Measurements from ENCODE around the gene ITCH.

The ITCH gene

DNA sequence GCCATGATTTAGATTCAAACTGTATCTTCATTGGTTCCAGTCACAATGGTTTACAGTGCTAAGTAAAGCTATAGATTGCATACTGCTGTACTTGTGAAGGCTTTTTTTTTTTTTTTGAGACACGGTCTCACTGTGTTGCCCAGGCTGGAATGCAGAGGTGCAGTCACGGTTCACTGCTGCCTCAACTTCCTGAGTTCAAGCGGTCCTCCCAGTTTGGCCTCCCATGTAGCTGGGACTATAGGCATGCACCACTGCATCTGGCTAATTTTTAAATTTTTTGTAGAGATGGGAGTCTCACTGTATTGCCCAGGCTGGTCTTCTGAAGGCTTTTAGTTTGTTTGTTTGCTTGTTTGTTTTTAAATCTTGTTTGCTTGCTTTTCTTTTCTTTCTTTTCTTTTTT lies 24.9 kb downstream of the ITCH start:
- H3K9ac ChIP-seq (ENCODE audit: low read depth, low read length, poor library complexity): no peak overlapping the region
- WGBS, 2 donors (ENCODE audit: extremely low coverage in 2 of 2, insufficient read length in 2 of 2, insufficient replicate concordance in 1 of 2): no CpG with 5 or more reads among the region's 3 CpGs
- H3K9me3 ChIP-seq (replicated peaks in 1 of 2; ENCODE audit: control insufficient read depth in 2 of 2, insufficient read depth in 1 of 2, low read depth in 1 of 2, low read length in 2 of 2): no peaks in the 10 kb centered on the region
- no peak overlapping the region for H3K14ac ChIP-seq (ENCODE audit: low read length)
- H3K4me1 ChIP-seq (ENCODE audit: control insufficient read depth in 2 of 2, insufficient read depth in 1 of 2, low read depth in 1 of 2, low read length in 2 of 2): no peaks in the 10 kb centered on the region
- no peak overlapping the region for H2BK5ac ChIP-seq (ENCODE audit: low read length)
- H2AFZ ChIP-seq (ENCODE audit: low read length): no peak overlapping the region
- H3K18ac ChIP-seq (ENCODE audit: low read length): no peak overlapping the region
- H3K4ac ChIP-seq (ENCODE audit: low read length): no peak overlapping the region
- no peak overlapping the region for H3K23ac ChIP-seq (ENCODE audit: low read depth, low read length, poor library complexity)
- DNase-seq (ENCODE audit: low spot score): no peak
- H3K79me1 ChIP-seq (ENCODE audit: low read depth, low read length): peaks cover 4% of the 10 kb centered on the region
- no peak overlapping the region for H3K27ac ChIP-seq (replicated peaks; ENCODE audit: low read length)
- no peak overlapping the region for H3K4me2 ChIP-seq (ENCODE audit: insufficient read depth, low read length, poor library complexity, severe bottlenecking)
- no peak overlapping the region for H4K91ac ChIP-seq (ENCODE audit: low read depth, low read length, poor library complexity)
- no peak overlapping the region for H2BK12ac ChIP-seq (ENCODE audit: low read length)
- no peak overlapping the region for H2BK120ac ChIP-seq (ENCODE audit: low read depth, low read length)
- no peak overlapping the region for H3K4me3 ChIP-seq (ENCODE audit: low read length in 2 of 2)
- no peaks in the 10 kb centered on the region for H3K27me3 ChIP-seq (ENCODE audit: control insufficient read depth in 3 of 3, insufficient read depth in 3 of 3, low read depth in 1 of 3, low read length in 3 of 3)
- H2AK5ac ChIP-seq (ENCODE audit: low read depth, low read length): no peak overlapping the region
- H2BK15ac ChIP-seq (ENCODE audit: low read length): no peak overlapping the region
- no peak overlapping the region for H4K8ac ChIP-seq (ENCODE audit: low read depth, low read length)
- H3K36me3 ChIP-seq (replicated peaks in 1 of 2; ENCODE audit: control insufficient read depth in 2 of 2, insufficient read depth in 2 of 2, low read length in 2 of 2): peaks cover 2 to 56% of the 10 kb centered on the region in 2 donors

DNA sequence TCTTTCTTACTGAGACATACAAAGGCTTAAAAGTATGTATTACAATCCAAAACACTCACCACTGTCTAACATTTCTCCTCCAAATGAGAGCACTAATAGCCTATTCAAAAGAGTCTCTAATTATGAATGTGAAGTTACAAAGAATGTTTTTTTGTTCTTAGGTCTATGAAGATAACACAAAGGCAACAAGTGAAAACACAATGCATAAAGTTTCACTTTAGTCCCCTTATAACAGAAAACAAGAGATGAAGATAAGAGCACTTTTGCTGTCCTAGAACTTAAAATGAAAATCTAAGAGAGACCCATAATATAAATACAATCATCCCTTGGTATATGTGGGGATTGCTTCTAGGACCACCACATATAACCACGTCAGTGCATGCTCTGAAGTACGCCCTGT lies 25.6 kb downstream of the ITCH start:
- H2BK15ac ChIP-seq (ENCODE audit: low read length): no peak overlapping the region
- H2BK120ac ChIP-seq (ENCODE audit: low read depth, low read length): no peak overlapping the region
- no peak overlapping the region for H2BK12ac ChIP-seq (ENCODE audit: low read length)
- no peak overlapping the region for H2AFZ ChIP-seq (ENCODE audit: low read length)
- H4K8ac ChIP-seq (ENCODE audit: low read depth, low read length): no peak overlapping the region
- H3K79me1 ChIP-seq (ENCODE audit: low read depth, low read length): peaks cover 5% of the 10 kb centered on the region
- H4K91ac ChIP-seq (ENCODE audit: low read depth, low read length, poor library complexity): no peak overlapping the region
- H3K18ac ChIP-seq (ENCODE audit: low read length): no peak overlapping the region
- H3K9me3 ChIP-seq (replicated peaks in 1 of 2; ENCODE audit: control insufficient read depth in 2 of 2, insufficient read depth in 1 of 2, low read depth in 1 of 2, low read length in 2 of 2): no peaks in the 10 kb centered on the region
- H3K4ac ChIP-seq (ENCODE audit: low read length): no peak overlapping the region
- H3K14ac ChIP-seq (ENCODE audit: low read length): no peak overlapping the region
- peaks cover 2 to 63% of the 10 kb centered on the region in 2 donors for H3K36me3 ChIP-seq (replicated peaks in 1 of 2; ENCODE audit: control insufficient read depth in 2 of 2, insufficient read depth in 2 of 2, low read length in 2 of 2)
- no peaks in the 10 kb centered on the region for H3K4me1 ChIP-seq (ENCODE audit: control insufficient read depth in 2 of 2, insufficient read depth in 1 of 2, low read depth in 1 of 2, low read length in 2 of 2)
- no CpG with 5 or more reads among the region's 2 CpGs for WGBS, 2 donors (ENCODE audit: extremely low coverage in 2 of 2, insufficient read length in 2 of 2, insufficient replicate concordance in 1 of 2)
- H3K23ac ChIP-seq (ENCODE audit: low read depth, low read length, poor library complexity): no peak overlapping the region
- no peak overlapping the region for H3K27ac ChIP-seq (replicated peaks; ENCODE audit: low read length)
- no peak for DNase-seq (ENCODE audit: low spot score)
- H2BK5ac ChIP-seq (ENCODE audit: low read length): no peak overlapping the region
- no peaks in the 10 kb centered on the region for H3K27me3 ChIP-seq (ENCODE audit: control insufficient read depth in 3 of 3, insufficient read depth in 3 of 3, low read depth in 1 of 3, low read length in 3 of 3)
- H2AK5ac ChIP-seq (ENCODE audit: low read depth, low read length): no peak overlapping the region
- H3K4me3 ChIP-seq (ENCODE audit: low read length in 2 of 2): no peak overlapping the region
- no peak overlapping the region for H3K9ac ChIP-seq (ENCODE audit: low read depth, low read length, poor library complexity)
- H3K4me2 ChIP-seq (ENCODE audit: insufficient read depth, low read length, poor library complexity, severe bottlenecking): no peak overlapping the region

DNA sequence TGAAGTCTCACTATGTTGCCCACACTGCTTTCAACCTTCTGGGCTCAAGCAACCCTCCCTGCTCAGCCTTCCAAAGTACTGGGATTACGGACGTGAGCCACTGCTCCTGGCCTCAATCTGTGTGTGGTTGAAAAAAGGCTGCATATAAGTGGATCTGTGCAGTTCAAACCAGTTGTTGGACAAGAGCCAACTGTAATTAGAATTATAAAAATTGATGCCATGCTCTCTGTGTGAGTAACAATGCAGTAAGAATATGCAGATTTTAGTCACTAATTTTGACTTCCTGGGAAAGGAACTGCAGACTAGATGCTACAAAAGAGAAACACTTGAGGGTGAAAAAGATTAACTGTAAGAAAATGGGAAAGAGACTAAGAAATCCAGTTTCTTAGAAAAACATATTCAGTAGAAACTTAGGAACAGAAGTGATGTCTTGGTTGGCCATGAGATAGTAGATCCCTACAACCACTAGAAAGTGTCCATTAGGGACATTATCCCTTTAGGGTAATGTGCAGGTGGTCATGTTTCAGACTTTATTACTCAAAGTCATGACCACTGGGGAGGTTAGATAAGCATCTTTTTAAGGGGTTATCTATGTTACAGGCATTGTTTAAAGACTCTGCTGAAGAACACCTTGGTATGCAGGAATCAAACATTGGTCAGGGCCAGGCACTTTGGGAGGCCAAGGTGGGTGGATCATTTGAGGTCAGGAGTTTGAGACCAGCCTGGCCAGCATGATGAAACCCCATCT lies 26.3 kb downstream of the ITCH start:
- Histone ChIP-seq H3K14ac (ENCODE audit: low read length) (no peak overlapping the region), H3K4me3 (ENCODE audit: low read length in 2 of 2) (no peak overlapping the region), H4K8ac (ENCODE audit: low read depth, low read length) (no peak overlapping the region), H3K36me3 (replicated peaks in 1 of 2; ENCODE audit: control insufficient read depth in 2 of 2, insufficient read depth in 2 of 2, low read length in 2 of 2) (peaks cover 3 to 70% of the 10 kb centered on the region in 2 donors), H3K23ac (ENCODE audit: low read depth, low read length, poor library complexity) (no peak overlapping the region), H4K91ac (ENCODE audit: low read depth, low read length, poor library complexity) (no peak overlapping the region), H3K18ac (ENCODE audit: low read length) (no peak overlapping the region), H3K4me1 (ENCODE audit: control insufficient read depth in 2 of 2, insufficient read depth in 1 of 2, low read depth in 1 of 2, low read length in 2 of 2) (no peaks in the 10 kb centered on the region), H2BK15ac (ENCODE audit: low read length) (no peak overlapping the region), H3K4ac (ENCODE audit: low read length) (no peak overlapping the region), H3K9ac (ENCODE audit: low read depth, low read length, poor library complexity) (no peak overlapping the region), H2BK5ac (ENCODE audit: low read length) (no peak overlapping the region), H3K79me1 (ENCODE audit: low read depth, low read length) (peaks cover 5% of the 10 kb centered on the region), H2AK5ac (ENCODE audit: low read depth, low read length) (no peak overlapping the region), H3K9me3 (replicated peaks in 1 of 2; ENCODE audit: control insufficient read depth in 2 of 2, insufficient read depth in 1 of 2, low read depth in 1 of 2, low read length in 2 of 2) (no peaks in the 10 kb centered on the region), H3K4me2 (ENCODE audit: insufficient read depth, low read length, poor library complexity, severe bottlenecking) (no peak overlapping the region), H2AFZ (ENCODE audit: low read length) (no peak overlapping the region), H3K27me3 (ENCODE audit: control insufficient read depth in 3 of 3, insufficient read depth in 3 of 3, low read depth in 1 of 3, low read length in 3 of 3) (no peaks in the 10 kb centered on the region), H3K27ac (replicated peaks; ENCODE audit: low read length) (no peak overlapping the region), H2BK120ac (ENCODE audit: low read depth, low read length) (no peak overlapping the region), H2BK12ac (ENCODE audit: low read length) (no peak overlapping the region)
- DNase-seq (ENCODE audit: low spot score): no peak
- WGBS, 2 donors (ENCODE audit: extremely low coverage in 2 of 2, insufficient read length in 2 of 2, insufficient replicate concordance in 1 of 2): no CpG with 5 or more reads among the region's 2 CpGs

DNA sequence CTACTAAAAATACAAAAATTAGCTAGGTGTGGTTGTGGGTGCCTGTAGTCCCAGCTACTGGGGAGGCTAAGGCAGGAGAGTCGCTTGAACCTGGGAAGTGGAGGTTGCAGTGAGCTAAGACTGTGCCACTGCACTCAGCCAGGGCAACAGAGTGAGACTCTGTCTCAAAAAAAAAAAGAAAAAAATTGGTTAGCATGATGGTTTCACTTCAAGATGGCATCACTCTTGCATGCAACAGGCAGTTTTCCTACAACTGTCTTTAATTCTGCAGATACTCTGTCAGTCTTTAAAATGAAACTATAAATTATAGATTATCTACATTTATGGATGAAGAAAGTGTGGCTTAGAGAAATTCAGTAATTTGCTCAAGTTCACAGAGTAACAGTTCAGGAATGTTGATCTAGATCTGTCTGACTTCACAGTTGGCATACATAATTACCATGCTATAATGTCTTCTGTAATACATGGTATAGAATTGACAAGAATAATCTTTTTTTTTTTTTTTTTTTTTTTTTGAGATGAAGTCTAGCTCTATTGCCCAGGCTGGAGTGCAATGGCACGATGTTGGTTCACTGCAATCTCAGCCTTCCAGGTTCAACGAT lies 27.0 kb downstream of the ITCH start:
- no peak overlapping the region for H2AK5ac ChIP-seq (ENCODE audit: low read depth, low read length)
- H3K18ac ChIP-seq (ENCODE audit: low read length): no peak overlapping the region
- H2AFZ ChIP-seq (ENCODE audit: low read length): no peak overlapping the region
- H3K14ac ChIP-seq (ENCODE audit: low read length): no peak overlapping the region
- no peak overlapping the region for H4K91ac ChIP-seq (ENCODE audit: low read depth, low read length, poor library complexity)
- no peaks in the 10 kb centered on the region for H3K9me3 ChIP-seq (replicated peaks in 1 of 2; ENCODE audit: control insufficient read depth in 2 of 2, insufficient read depth in 1 of 2, low read depth in 1 of 2, low read length in 2 of 2)
- no peaks in the 10 kb centered on the region for H3K4me1 ChIP-seq (ENCODE audit: control insufficient read depth in 2 of 2, insufficient read depth in 1 of 2, low read depth in 1 of 2, low read length in 2 of 2)
- peaks cover 5 to 76% of the 10 kb centered on the region in 2 donors for H3K36me3 ChIP-seq (replicated peaks in 1 of 2; ENCODE audit: control insufficient read depth in 2 of 2, insufficient read depth in 2 of 2, low read length in 2 of 2)
- no peak overlapping the region for H2BK120ac ChIP-seq (ENCODE audit: low read depth, low read length)
- H3K27me3 ChIP-seq (ENCODE audit: control insufficient read depth in 3 of 3, insufficient read depth in 3 of 3, low read depth in 1 of 3, low read length in 3 of 3): no peaks in the 10 kb centered on the region
- no CpG with 5 or more reads among the region's 3 CpGs for WGBS, 2 donors (ENCODE audit: extremely low coverage in 2 of 2, insufficient read length in 2 of 2, insufficient replicate concordance in 1 of 2)
- H3K27ac ChIP-seq (replicated peaks; ENCODE audit: low read length): no peak overlapping the region
- no peak overlapping the region for H2BK15ac ChIP-seq (ENCODE audit: low read length)
- no peak overlapping the region for H3K4me2 ChIP-seq (ENCODE audit: insufficient read depth, low read length, poor library complexity, severe bottlenecking)
- H2BK5ac ChIP-seq (ENCODE audit: low read length): no peak overlapping the region
- H3K9ac ChIP-seq (ENCODE audit: low read depth, low read length, poor library complexity): no peak overlapping the region
- no peak overlapping the region for H3K23ac ChIP-seq (ENCODE audit: low read depth, low read length, poor library complexity)
- H3K79me1 ChIP-seq (ENCODE audit: low read depth, low read length): peaks cover 5% of the 10 kb centered on the region
- no peak for DNase-seq (ENCODE audit: low spot score)
- H2BK12ac ChIP-seq (ENCODE audit: low read length): no peak overlapping the region
- H4K8ac ChIP-seq (ENCODE audit: low read depth, low read length): no peak overlapping the region
- H3K4me3 ChIP-seq (ENCODE audit: low read length in 2 of 2): no peak overlapping the region
- H3K4ac ChIP-seq (ENCODE audit: low read length): no peak overlapping the region
